GM21529 (cell line): ENCODE data around the gene ZNF383.
"Not testable (repeated sequence)": the region's sequence is repeated elsewhere in the genome, so short reads cannot be mapped to it uniquely, and the experiment has no call there.

Experiments
- ATAC-seq: cut with Tn5 transposase; IDR thresholded peaks from one replicate; pipeline ENCODE4 v1.9.1; 2021; ENCODE audit not compliant: unreplicated experiment

Gene ZNF383

GRCh38 chr19:37292998-37293939 is 75.3 kb downstream of the ZNF383 start:
- ATAC-seq, result not testable (repeated sequence)

DNA sequence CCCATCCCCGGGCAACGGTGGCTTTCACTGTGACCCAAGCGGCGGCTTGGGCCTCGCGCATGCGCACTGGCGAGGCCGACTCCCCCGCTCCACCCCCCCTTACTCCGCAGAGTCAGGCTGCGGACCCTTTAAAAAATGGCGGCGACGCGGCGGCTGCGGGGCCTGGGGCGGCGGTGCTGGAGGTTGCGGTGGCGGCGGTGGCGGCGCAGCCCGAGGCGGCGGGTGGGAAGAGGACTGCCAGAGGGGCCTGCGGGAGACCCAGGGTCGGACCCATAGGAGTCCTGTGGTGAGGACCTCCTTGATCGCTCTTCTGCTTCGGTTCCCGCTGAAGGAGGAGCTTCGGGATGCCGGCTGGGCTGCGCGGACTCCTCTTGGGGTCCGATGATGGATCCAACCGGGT is 76.2 kb downstream of the ZNF383 start:
- not testable (repeated sequence) for ATAC-seq
